HG03469 (cell line): ENCODE results near the gene CACNB4.
"Not testable (repeated sequence)": the region's sequence is repeated elsewhere in the genome, so short reads cannot be mapped to it uniquely, and the experiment has no call there.

Source experiments
- ATAC-seq: cut with Tn5 transposase; IDR thresholded peaks from one replicate; pipeline ENCODE4 v1.9.1; 2021; ENCODE audit warnings: mild to moderate bottlenecking, moderate library complexity, moderate number of reproducible peaks; ENCODE audit not compliant: unreplicated experiment

The CACNB4 gene

DNA sequence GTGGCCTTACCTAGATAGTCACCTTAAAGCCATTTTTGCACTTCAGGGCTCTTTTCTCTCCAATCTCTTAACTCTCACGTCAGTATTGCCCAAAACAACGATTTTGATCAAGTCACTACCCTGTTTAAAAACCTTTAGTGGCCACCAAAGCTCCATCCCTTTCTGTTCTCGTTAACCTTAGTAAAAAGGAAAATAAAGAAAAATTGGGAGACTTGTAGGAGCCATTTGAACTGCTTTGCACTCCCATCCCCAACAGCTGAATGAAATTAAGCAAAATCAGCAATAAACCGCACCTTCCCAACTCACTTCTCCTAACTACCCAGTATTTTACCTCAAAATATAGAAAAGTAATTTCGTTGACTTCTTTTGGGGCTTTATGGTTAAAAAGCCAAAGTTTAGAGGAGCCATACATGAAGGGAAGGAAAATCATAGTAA is 269.9 kb downstream of the CACNB4 start:
- ATAC-seq = no peak

GRCh38 chr2:151828143-151828889 is 270.5 kb downstream of the CACNB4 start, which contains the start of gene ARL5A:
Gene ARL5A (minus strand): TSS chr2:151828421. CDS start chr2:151828176, 245 bp downstream.
- peak; percentile 90 for ATAC-seq

GRCh38 chr2:151827564-151828142 is 271.2 kb downstream of the CACNB4 start:
- peak; percentile 2 for ATAC-seq

DNA sequence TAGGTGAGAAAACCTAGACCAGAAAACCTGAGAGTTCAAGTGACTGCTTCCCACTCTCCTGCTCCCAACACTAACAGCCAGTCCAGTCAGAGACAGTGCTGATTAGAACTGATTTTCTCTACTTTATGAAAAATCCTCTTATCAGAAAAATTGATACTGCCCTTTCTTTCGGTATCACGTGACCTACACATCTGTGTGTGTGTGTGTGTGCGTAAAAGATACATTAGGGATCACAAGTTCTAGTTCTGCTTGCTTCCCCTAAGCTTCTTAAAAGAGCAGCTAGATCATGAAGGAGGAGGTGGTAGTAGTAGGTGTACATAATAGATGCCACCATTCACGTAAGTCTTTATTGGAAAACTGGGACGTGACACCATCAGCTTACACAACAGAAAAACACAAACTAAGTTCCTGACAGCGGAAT is 272.1 kb downstream of the CACNB4 start:
- no peak for ATAC-seq

GRCh38 chr2:151824886-151825285 is 274.0 kb downstream of the CACNB4 start:
- no peak for ATAC-seq

- no peak for ATAC-seq
Measured at GRCh38 chr2:151823651-151824050, 275.2 kb downstream of the CACNB4 start.

DNA sequence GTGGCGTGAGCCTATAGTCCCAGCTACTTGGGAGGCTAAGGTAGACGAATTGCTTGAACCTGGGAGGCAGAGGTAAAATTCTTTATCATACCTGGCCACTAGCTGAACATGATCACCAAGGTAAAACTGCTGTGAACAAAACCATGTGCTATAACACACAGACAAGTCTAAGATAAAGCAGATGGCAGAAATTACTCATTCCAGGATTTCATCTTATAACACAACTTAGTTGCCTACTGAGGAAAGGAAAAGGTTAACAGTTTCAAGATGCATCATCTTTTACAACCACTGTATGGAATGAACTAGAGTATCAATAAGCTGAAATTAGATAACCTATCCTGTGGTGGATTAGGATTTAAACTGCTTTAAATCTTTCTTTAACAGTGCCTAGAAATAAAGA is 278.9 kb downstream of the CACNB4 start:
- ATAC-seq = peak; percentile 74

DNA sequence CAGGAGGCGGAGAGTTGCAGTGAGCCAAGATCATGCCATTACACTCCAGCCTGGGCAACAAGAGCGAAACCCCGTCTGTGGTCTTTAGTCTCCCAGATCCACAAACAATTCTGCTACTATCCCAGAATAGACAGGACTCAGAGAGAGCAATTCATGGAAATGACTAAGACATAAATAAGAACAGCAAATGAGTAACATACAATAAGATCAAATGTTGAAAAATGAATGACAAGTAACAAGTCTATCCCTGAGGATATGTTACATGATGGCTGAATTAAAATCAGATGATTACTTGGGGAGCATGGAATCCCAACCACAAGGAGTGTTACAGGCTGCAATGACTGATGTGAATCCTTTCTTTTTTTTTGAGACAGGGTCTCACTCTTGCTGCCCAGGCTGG is 280.9 kb downstream of the CACNB4 start:
- ATAC-seq = no peak

- no peak for ATAC-seq
Measured at GRCh38 chr2:151816843-151817242, 282.0 kb downstream of the CACNB4 start.

DNA sequence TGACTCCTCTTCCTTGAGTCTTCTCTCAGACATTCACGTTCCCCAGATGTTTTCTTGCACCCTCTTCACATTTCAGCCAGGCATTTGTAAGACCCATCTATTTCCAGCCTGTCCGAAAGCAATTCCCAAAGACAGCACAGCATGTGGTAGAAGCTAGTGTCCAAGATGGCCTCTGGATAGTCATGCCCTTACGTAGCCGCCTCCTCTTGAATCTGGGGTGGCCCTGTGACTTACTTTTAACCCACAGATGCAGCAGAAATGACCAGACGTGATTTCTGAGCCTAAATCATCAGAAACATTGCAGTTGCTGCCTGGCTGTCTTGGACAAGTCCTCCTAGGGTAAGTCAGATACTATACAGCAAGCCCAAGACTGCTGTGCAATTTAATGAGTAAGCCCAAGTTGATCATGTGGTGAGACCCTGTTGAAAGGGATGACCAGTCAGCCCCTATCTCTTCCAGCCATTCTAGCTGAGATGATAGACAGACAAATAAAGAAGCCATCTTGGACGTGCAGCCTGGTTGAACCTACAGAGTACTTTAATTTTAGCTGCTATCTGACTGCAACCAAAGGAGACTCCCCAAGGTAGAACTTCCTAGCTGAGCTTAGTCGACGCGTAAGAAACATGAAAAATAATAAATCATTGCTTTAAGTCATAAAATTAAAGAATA is 282.9 kb downstream of the CACNB4 start:
- ATAC-seq = no peak

- ATAC-seq = no peak
Measured at GRCh38 chr2:151810489-151810888, 288.4 kb downstream of the CACNB4 start.

DNA sequence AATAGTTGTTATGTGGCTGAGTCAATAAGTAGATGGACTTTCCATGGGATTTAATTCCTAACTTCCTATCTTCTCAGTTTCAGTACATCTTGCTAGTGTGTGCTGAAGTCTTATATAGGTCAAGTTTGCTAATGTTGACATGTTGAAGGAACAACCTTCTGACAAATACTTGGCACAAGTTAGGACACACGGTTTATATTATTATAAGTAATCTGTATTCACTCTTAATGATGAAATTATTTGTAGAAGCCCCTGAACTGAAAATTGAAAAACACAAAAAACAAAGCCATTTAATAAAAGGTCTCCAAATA is 289.8 kb downstream of the CACNB4 start:
- ATAC-seq = no peak

- ATAC-seq = no peak
Measured at GRCh38 chr2:151808258-151809072, 290.4 kb downstream of the CACNB4 start.

DNA sequence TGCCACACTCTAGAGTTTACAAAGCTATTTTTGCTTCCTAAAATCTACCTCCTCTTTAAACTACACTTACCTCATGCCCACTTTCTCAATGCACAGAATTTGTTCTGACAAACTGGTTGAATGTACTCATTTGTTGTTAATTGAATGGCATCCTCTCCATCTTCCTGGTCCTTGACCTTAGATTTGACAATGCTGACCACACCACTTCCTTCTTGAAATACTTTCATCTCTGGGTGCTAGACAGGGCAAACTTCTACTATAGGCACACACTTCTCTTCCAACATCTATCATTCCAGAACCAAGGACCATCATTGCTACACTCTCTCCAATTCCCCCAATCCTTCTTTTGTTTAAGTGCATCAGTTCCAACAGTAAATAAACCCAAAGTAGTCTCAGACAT is 292.9 kb downstream of the CACNB4 start:
- ATAC-seq = no peak

DNA sequence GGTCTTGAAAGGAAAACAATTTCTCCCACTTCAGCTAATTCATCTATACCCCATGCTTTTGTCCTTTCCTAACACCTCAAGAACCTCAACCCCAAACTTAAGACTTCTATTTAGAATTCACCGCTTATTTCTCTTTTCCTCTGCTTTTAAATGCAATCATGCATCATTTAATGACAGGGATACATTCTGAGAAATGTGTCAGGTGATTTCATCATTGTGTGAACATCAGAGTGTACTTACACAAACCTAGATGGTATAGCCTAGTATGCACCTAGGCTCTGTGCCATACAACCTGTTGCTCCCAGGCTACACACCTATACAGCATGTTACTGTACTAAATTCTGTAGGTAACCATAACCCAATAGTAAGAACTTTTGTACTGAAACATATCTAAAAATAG is 293.5 kb downstream of the CACNB4 start:
- ATAC-seq = no peak

DNA sequence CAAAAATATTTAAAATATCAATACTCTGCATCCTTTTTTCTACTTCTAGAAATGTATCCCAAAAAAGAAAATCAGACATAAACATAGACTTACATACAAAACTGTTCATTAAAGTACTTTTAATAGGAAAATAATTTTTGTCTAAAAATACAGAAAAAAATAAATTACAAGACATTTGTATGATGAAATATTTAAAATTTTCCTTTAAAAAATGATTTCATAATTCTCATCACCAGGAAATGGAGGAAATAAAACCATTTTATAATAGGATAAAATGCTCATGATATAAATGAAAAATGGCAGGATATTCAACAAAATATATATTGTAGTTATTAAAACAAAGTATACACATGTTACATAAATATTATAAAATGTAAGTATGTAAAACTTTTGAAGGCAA is 295.0 kb downstream of the CACNB4 start:
- no peak for ATAC-seq

DNA sequence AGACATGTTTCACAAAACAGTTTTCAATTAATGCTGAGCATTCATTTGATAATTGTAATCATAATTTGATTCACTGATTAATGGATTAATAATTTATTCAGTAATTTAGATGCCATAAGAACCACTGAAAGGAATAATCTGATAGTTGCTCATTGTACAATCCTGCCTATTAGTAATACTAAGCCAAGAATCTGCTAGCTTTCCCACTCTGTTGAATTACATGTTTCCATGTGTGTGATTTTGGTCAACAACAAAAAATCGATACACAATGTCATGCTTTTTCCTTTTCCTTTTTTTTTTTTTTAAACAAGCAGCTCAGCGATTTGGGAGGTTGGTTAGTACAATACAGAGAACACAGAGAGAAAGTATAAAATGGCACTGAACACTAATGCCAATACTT is 296.5 kb downstream of the CACNB4 start:
- ATAC-seq = no peak

- no peak for ATAC-seq
Measured at GRCh38 chr2:151799886-151800292, 299.0 kb downstream of the CACNB4 start.

DNA sequence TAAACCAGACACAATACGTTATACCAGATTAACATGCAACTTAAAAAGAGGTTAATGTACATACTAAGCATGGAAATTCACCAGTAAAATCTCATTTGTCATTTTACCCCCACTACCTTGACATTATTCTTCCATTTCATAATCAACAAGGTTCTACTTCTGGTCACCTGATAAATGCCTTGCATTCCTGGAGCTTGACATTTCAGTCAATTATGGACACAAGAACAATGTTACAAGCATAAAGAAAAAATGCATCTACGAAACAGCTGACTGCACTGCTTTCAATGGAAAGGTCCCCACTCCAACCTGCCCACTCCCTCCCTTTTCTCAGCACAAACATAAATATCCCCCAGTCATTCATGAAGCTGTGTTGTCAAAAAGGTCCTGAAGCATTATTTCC is 302.1 kb downstream of the CACNB4 start:
- ATAC-seq = no peak

DNA sequence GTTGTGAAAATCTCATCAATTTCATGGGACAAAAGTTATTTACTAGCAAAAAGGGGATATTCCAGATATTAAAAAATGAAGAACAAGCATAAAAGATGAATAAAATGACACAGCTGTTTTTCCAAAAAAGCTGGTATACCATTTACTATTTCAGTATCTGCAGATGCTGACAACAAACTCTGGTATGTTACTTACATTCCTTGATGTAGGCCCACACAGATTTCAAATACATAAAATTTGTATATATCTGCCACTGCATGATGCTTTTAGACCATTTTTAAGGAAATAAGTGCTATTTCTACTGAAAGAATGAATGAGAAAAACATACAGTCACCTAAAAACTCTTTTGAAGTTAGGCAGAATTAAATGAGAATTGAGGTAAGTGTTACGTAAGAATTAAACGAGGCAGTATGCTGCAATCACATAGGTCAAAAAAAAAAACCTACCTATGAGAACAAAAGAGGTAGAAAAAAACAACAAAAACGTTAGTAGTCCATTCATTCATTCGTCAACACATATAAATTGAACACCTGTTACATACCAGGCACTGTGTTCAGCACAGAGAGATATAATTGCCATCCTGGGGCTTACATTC is 303.1 kb downstream of the CACNB4 start:
- ATAC-seq = no peak

GRCh38 chr2:151794422-151794821 is 304.4 kb downstream of the CACNB4 start:
- not testable (repeated sequence) for ATAC-seq
